ENCODE measurements around the gene FBXL17. TPM values are rescaled to one million over a fixed set of nuclear protein-coding genes. Genes with fewer than 3 reads are reported as not detected.

Gene FBXL17
- total RNA-seq, 1 donor from 2014 or later: 22.4 TPM

GRCh38 chr5:107863125-107863524, 518.8 kb downstream of the FBXL17 start:
- no peak overlapping the region for H3K27ac ChIP-seq (ENCODE audit: low read depth, low read length)
- no peaks in the 10 kb centered on the region for H3K9me3 ChIP-seq (ENCODE audit: control insufficient read depth in 3 of 3, low read length in 3 of 3)
- no peak overlapping the region for H3K9ac ChIP-seq (ENCODE audit: low read depth in 1 of 3, low read length in 3 of 3)
- no peaks in the 10 kb centered on the region for H3K4me1 ChIP-seq (ENCODE audit: control insufficient read depth in 3 of 3, insufficient read depth in 3 of 3, low read length in 3 of 3)
- H3K27me3 ChIP-seq (ENCODE audit: control insufficient read depth in 3 of 3, insufficient read depth in 3 of 3, low read length in 3 of 3): no peaks in the 10 kb centered on the region
- no peak overlapping the region for H3K4me3 ChIP-seq (ENCODE audit: low read length in 3 of 3)
- peaks cover 0 to 4% (median 4%) of the 10 kb centered on the region in 3 donors for H3K36me3 ChIP-seq (ENCODE audit: control insufficient read depth in 3 of 3, insufficient read depth in 3 of 3, low read length in 3 of 3)

- H3K27ac ChIP-seq (ENCODE audit: low read depth, low read length): no peak overlapping the region
- no peaks in the 10 kb centered on the region for H3K4me1 ChIP-seq (ENCODE audit: control insufficient read depth in 3 of 3, insufficient read depth in 3 of 3, low read length in 3 of 3)
- H3K9me3 ChIP-seq (ENCODE audit: control insufficient read depth in 3 of 3, low read length in 3 of 3): no peaks in the 10 kb centered on the region
- H3K36me3 ChIP-seq (ENCODE audit: control insufficient read depth in 3 of 3, insufficient read depth in 3 of 3, low read length in 3 of 3): peaks cover 0 to 4% (median 4%) of the 10 kb centered on the region in 3 donors
- no peak overlapping the region for H3K4me3 ChIP-seq (ENCODE audit: low read length in 3 of 3)
- H3K27me3 ChIP-seq (ENCODE audit: control insufficient read depth in 3 of 3, insufficient read depth in 3 of 3, low read length in 3 of 3): no peaks in the 10 kb centered on the region
- H3K9ac ChIP-seq (ENCODE audit: low read depth in 1 of 3, low read length in 3 of 3): no peak overlapping the region
Measured at GRCh38 chr5:107861565-107861964, 520.3 kb downstream of the FBXL17 start.

- H3K4me3 ChIP-seq (ENCODE audit: low read length in 3 of 3): no peak overlapping the region
- no peaks in the 10 kb centered on the region for H3K9me3 ChIP-seq (ENCODE audit: control insufficient read depth in 3 of 3, low read length in 3 of 3)
- H3K4me1 ChIP-seq (ENCODE audit: control insufficient read depth in 3 of 3, insufficient read depth in 3 of 3, low read length in 3 of 3): no peaks in the 10 kb centered on the region
- no peaks in the 10 kb centered on the region for H3K27me3 ChIP-seq (ENCODE audit: control insufficient read depth in 3 of 3, insufficient read depth in 3 of 3, low read length in 3 of 3)
- no peak overlapping the region for H3K9ac ChIP-seq (ENCODE audit: low read depth in 1 of 3, low read length in 3 of 3)
- H3K36me3 ChIP-seq (ENCODE audit: control insufficient read depth in 3 of 3, insufficient read depth in 3 of 3, low read length in 3 of 3): peaks cover 0 to 4% (median 4%) of the 10 kb centered on the region in 3 donors
- H3K27ac ChIP-seq (ENCODE audit: low read depth, low read length): no peak overlapping the region
Measured at GRCh38 chr5:107860044-107860443, 521.9 kb downstream of the FBXL17 start.

- H3K9me3 ChIP-seq (ENCODE audit: control insufficient read depth in 3 of 3, low read length in 3 of 3): no peaks in the 10 kb centered on the region
- no peak overlapping the region for H3K27ac ChIP-seq (ENCODE audit: low read depth, low read length)
- H3K27me3 ChIP-seq (ENCODE audit: control insufficient read depth in 3 of 3, insufficient read depth in 3 of 3, low read length in 3 of 3): no peaks in the 10 kb centered on the region
- no peak overlapping the region for H3K9ac ChIP-seq (ENCODE audit: low read depth in 1 of 3, low read length in 3 of 3)
- no peak overlapping the region for H3K4me3 ChIP-seq (ENCODE audit: low read length in 3 of 3)
- H3K36me3 ChIP-seq (ENCODE audit: control insufficient read depth in 3 of 3, insufficient read depth in 3 of 3, low read length in 3 of 3): peaks cover 0 to 4% (median 4%) of the 10 kb centered on the region in 3 donors
- H3K4me1 ChIP-seq (ENCODE audit: control insufficient read depth in 3 of 3, insufficient read depth in 3 of 3, low read length in 3 of 3): no peaks in the 10 kb centered on the region
Measured at GRCh38 chr5:107858788-107859187, 523.1 kb downstream of the FBXL17 start.

GRCh38 chr5:107858324-107858723, 523.6 kb downstream of the FBXL17 start:
- Histone ChIP-seq H3K27me3 (ENCODE audit: control insufficient read depth in 3 of 3, insufficient read depth in 3 of 3, low read length in 3 of 3) (no peaks in the 10 kb centered on the region), H3K4me3 (ENCODE audit: low read length in 3 of 3) (no peak overlapping the region), H3K27ac (ENCODE audit: low read depth, low read length) (no peak overlapping the region), H3K4me1 (ENCODE audit: control insufficient read depth in 3 of 3, insufficient read depth in 3 of 3, low read length in 3 of 3) (no peaks in the 10 kb centered on the region), H3K9me3 (ENCODE audit: control insufficient read depth in 3 of 3, low read length in 3 of 3) (no peaks in the 10 kb centered on the region), H3K9ac (ENCODE audit: low read depth in 1 of 3, low read length in 3 of 3) (no peak overlapping the region), H3K36me3 (ENCODE audit: control insufficient read depth in 3 of 3, insufficient read depth in 3 of 3, low read length in 3 of 3) (peaks cover 0 to 4% (median 4%) of the 10 kb centered on the region in 3 donors)

GRCh38 chr5:107857785-107858184, 524.1 kb downstream of the FBXL17 start:
- Histone ChIP-seq H3K4me3 (ENCODE audit: low read length in 3 of 3) (no peak overlapping the region), H3K9ac (ENCODE audit: low read depth in 1 of 3, low read length in 3 of 3) (no peak overlapping the region), H3K4me1 (ENCODE audit: control insufficient read depth in 3 of 3, insufficient read depth in 3 of 3, low read length in 3 of 3) (no peaks in the 10 kb centered on the region), H3K27me3 (ENCODE audit: control insufficient read depth in 3 of 3, insufficient read depth in 3 of 3, low read length in 3 of 3) (no peaks in the 10 kb centered on the region), H3K9me3 (ENCODE audit: control insufficient read depth in 3 of 3, low read length in 3 of 3) (no peaks in the 10 kb centered on the region), H3K36me3 (ENCODE audit: control insufficient read depth in 3 of 3, insufficient read depth in 3 of 3, low read length in 3 of 3) (peaks cover 0 to 4% (median 4%) of the 10 kb centered on the region in 3 donors), H3K27ac (ENCODE audit: low read depth, low read length) (no peak overlapping the region)

- no peaks in the 10 kb centered on the region for H3K27me3 ChIP-seq (ENCODE audit: control insufficient read depth in 3 of 3, insufficient read depth in 3 of 3, low read length in 3 of 3)
- H3K4me1 ChIP-seq (ENCODE audit: control insufficient read depth in 3 of 3, insufficient read depth in 3 of 3, low read length in 3 of 3): no peaks in the 10 kb centered on the region
Measured at GRCh38 chr5:107855171-107855570, 526.7 kb downstream of the FBXL17 start.

GRCh38 chr5:107853696-107854095, 528.2 kb downstream of the FBXL17 start:
- Histone ChIP-seq H3K4me3 (ENCODE audit: low read length in 3 of 3) (no peak overlapping the region), H3K27me3 (ENCODE audit: control insufficient read depth in 3 of 3, insufficient read depth in 3 of 3, low read length in 3 of 3) (no peaks in the 10 kb centered on the region), H3K9ac (ENCODE audit: low read depth in 1 of 3, low read length in 3 of 3) (no peak overlapping the region), H3K36me3 (ENCODE audit: control insufficient read depth in 3 of 3, insufficient read depth in 3 of 3, low read length in 3 of 3) (no peaks in the 10 kb centered on the region), H3K9me3 (ENCODE audit: control insufficient read depth in 3 of 3, low read length in 3 of 3) (no peaks in the 10 kb centered on the region), H3K4me1 (ENCODE audit: control insufficient read depth in 3 of 3, insufficient read depth in 3 of 3, low read length in 3 of 3) (no peaks in the 10 kb centered on the region), H3K27ac (ENCODE audit: low read depth, low read length) (no peak overlapping the region)

More at GRCh38 chr5:107855171-107855570, 526.7 kb downstream of the FBXL17 start:
- Histone ChIP-seq H3K9ac (ENCODE audit: low read depth in 1 of 3, low read length in 3 of 3) (no peak overlapping the region), H3K4me3 (ENCODE audit: low read length in 3 of 3) (no peak overlapping the region), H3K36me3 (ENCODE audit: control insufficient read depth in 3 of 3, insufficient read depth in 3 of 3, low read length in 3 of 3) (no peaks in the 10 kb centered on the region), H3K27ac (ENCODE audit: low read depth, low read length) (no peak overlapping the region), H3K9me3 (ENCODE audit: control insufficient read depth in 3 of 3, low read length in 3 of 3) (no peaks in the 10 kb centered on the region)

GRCh38 chr5:107853031-107853430, 528.9 kb downstream of the FBXL17 start:
- H3K4me1 ChIP-seq (ENCODE audit: control insufficient read depth in 3 of 3, insufficient read depth in 3 of 3, low read length in 3 of 3): no peaks in the 10 kb centered on the region
- no peak overlapping the region for H3K27ac ChIP-seq (ENCODE audit: low read depth, low read length)
- H3K9ac ChIP-seq (ENCODE audit: low read depth in 1 of 3, low read length in 3 of 3): no peak overlapping the region

GRCh38 chr5:107849118-107849517, 532.8 kb downstream of the FBXL17 start:
- Histone ChIP-seq H3K27ac (ENCODE audit: low read depth, low read length) (no peak overlapping the region), H3K36me3 (ENCODE audit: control insufficient read depth in 3 of 3, insufficient read depth in 3 of 3, low read length in 3 of 3) (no peaks in the 10 kb centered on the region), H3K9ac (ENCODE audit: low read depth in 1 of 3, low read length in 3 of 3) (no peak overlapping the region), H3K9me3 (ENCODE audit: control insufficient read depth in 3 of 3, low read length in 3 of 3) (peaks cover 0 to 4% (median 0%) of the 10 kb centered on the region in 3 donors), H3K27me3 (ENCODE audit: control insufficient read depth in 3 of 3, insufficient read depth in 3 of 3, low read length in 3 of 3) (no peaks in the 10 kb centered on the region), H3K4me3 (ENCODE audit: low read length in 3 of 3) (no peak overlapping the region), H3K4me1 (ENCODE audit: control insufficient read depth in 3 of 3, insufficient read depth in 3 of 3, low read length in 3 of 3) (no peaks in the 10 kb centered on the region)

More at GRCh38 chr5:107853031-107853430, 528.9 kb downstream of the FBXL17 start:
- H3K27me3 ChIP-seq (ENCODE audit: control insufficient read depth in 3 of 3, insufficient read depth in 3 of 3, low read length in 3 of 3): no peaks in the 10 kb centered on the region
- H3K4me3 ChIP-seq (ENCODE audit: low read length in 3 of 3): no peak overlapping the region
- H3K36me3 ChIP-seq (ENCODE audit: control insufficient read depth in 3 of 3, insufficient read depth in 3 of 3, low read length in 3 of 3): no peaks in the 10 kb centered on the region
- no peaks in the 10 kb centered on the region for H3K9me3 ChIP-seq (ENCODE audit: control insufficient read depth in 3 of 3, low read length in 3 of 3)
